ENCODE results near the gene CES3.
"Not testable (repeated sequence)": the region's sequence is repeated elsewhere in the genome, so short reads cannot be mapped to it uniquely, and the experiment has no call there.

Gene CES3

DNA sequence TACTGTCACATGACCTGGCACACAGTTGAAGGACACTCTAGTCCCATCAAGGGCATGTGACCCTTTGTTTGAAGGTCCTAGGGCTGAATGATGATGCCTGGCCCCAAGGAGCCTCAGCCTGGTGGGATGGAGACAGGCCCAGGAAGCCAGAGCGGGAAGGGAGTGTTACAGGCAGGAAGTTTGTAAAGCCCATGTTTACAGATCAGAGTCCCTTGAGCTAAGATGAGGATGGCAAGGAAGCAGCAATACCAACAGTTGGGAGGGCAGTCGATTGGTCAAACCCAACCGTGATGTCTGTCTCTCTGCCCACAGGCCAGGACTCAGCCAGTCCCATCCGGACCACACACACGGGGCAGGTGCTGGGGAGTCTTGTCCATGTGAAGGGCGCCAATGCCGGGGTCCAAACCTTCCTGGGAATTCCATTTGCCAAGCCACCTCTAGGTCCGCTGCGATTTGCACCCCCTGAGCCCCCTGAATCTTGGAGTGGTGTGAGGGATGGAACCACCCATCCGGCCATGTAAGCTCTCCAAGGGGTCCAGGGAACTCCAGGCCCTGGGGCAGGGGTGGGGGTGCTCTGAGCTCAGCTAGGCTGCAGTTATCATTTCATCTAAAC is 23.2 kb upstream of the CES3 start:
- H3K9me3 ChIP-seq (ENCODE audit: severe bottlenecking), result no peaks in the 10 kb centered on the region
- no peak overlapping the region for H3K27ac ChIP-seq
- H3K27me3 ChIP-seq (ENCODE audit: insufficient read depth, low read depth, severe bottlenecking), result no peaks in the 10 kb centered on the region
- TF ChIP-seq, protein P1, sequence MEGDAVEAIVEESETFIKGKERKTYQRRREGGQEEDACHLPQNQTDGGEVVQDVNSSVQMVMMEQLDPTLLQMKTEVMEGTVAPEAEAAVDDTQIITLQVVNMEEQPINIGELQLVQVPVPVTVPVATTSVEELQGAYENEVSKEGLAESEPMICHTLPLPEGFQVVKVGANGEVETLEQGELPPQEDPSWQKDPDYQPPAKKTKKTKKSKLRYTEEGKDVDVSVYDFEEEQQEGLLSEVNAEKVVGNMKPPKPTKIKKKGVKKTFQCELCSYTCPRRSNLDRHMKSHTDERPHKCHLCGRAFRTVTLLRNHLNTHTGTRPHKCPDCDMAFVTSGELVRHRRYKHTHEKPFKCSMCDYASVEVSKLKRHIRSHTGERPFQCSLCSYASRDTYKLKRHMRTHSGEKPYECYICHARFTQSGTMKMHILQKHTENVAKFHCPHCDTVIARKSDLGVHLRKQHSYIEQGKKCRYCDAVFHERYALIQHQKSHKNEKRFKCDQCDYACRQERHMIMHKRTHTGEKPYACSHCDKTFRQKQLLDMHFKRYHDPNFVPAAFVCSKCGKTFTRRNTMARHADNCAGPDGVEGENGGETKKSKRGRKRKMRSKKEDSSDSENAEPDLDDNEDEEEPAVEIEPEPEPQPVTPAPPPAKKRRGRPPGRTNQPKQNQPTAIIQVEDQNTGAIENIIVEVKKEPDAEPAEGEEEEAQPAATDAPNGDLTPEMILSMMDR (IDR thresholded peaks at IDR 0.05; ENCODE audit: low read depth, low read length), result no peak
- no peak for DNase-seq
- H3K36me3 ChIP-seq, result peaks cover 57% of the 10 kb centered on the region
- H3K4me3 ChIP-seq (ENCODE audit: low read depth, low read length), result no peak overlapping the region

DNA sequence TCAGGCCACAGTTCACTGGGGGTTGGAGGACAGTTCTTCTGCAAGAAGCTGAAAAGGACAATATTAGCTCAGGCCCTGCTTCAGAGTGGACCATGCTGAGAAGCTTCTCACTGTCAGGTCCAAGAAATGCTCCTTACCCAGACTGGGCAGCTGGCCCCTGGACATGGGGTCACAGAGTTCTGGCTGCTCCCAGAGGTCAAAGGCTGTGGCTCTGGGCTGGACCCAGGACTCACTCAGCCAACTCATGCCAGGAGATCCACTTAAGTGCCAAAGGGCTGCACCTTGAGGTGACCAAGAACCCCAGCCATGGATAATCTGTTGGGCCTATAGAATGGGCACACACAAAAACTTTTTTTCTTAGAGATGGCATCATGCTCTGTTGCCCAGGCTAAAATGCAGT is 21.7 kb upstream of the CES3 start:
- no peak for DNase-seq
- Histone ChIP-seq H3K4me3 (ENCODE audit: low read depth, low read length) (no peak overlapping the region), H3K27ac (no peak overlapping the region), H3K27me3 (ENCODE audit: insufficient read depth, low read depth, severe bottlenecking) (no peaks in the 10 kb centered on the region), H3K9me3 (ENCODE audit: severe bottlenecking) (no peaks in the 10 kb centered on the region), H3K36me3 (peaks cover 64% of the 10 kb centered on the region)
- TF ChIP-seq, protein P1 (IDR thresholded peaks at IDR 0.05; ENCODE audit: low read depth, low read length), result no peak

DNA sequence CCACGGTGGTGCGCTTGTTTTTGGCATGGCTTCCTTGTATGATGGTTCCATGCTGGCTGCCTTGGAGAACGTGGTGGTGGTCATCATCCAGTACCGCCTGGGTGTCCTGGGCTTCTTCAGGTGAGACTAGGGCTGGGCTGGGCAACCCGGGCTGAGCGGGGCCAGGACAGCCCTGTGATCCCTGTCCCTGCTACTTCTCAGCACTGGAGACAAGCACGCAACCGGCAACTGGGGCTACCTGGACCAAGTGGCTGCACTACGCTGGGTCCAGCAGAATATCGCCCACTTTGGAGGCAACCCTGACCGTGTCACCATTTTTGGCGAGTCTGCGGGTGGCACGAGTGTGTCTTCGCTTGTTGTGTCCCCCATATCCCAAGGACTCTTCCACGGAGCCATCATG is 20.8 kb upstream of the CES3 start:
- Histone ChIP-seq H3K27me3 (ENCODE audit: insufficient read depth, low read depth, severe bottlenecking) (no peaks in the 10 kb centered on the region), H3K36me3 (peaks cover 64% of the 10 kb centered on the region), H3K27ac (no peak overlapping the region), H3K9me3 (ENCODE audit: severe bottlenecking) (no peaks in the 10 kb centered on the region), H3K4me3 (ENCODE audit: low read depth, low read length) (no peak overlapping the region)
- TF ChIP-seq, protein P1 (IDR thresholded peaks at IDR 0.05; ENCODE audit: low read depth, low read length), result no peak
- no peak for DNase-seq

DNA sequence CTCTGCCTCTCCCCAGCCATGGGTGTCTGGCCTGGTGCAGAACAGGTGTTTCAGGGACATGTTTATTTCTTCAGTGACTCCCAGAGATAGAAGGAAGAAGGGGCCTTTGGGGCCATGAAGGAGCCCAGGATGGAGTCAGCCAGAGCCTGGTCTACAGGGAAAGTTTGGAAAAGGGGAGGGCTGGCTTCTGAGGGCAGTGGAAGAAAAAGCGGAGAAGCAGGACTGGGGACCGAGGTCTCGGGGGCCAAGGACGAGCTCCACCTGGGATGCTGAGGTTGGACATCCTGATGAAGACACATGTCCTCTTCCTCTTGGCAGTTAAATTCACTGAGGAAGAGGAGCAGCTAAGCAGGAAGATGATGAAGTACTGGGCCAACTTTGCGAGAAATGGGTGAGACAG is 18.1 kb upstream of the CES3 start:
- Histone ChIP-seq H3K27ac (no peak overlapping the region), H3K36me3 (peaks cover 53% of the 10 kb centered on the region), H3K27me3 (ENCODE audit: insufficient read depth, low read depth, severe bottlenecking) (no peaks in the 10 kb centered on the region), H3K9me3 (ENCODE audit: severe bottlenecking) (no peaks in the 10 kb centered on the region), H3K4me3 (ENCODE audit: low read depth, low read length) (no peak overlapping the region)
- TF ChIP-seq, protein P1 (IDR thresholded peaks at IDR 0.05; ENCODE audit: low read depth, low read length), result no peak
- no peak for DNase-seq

DNA sequence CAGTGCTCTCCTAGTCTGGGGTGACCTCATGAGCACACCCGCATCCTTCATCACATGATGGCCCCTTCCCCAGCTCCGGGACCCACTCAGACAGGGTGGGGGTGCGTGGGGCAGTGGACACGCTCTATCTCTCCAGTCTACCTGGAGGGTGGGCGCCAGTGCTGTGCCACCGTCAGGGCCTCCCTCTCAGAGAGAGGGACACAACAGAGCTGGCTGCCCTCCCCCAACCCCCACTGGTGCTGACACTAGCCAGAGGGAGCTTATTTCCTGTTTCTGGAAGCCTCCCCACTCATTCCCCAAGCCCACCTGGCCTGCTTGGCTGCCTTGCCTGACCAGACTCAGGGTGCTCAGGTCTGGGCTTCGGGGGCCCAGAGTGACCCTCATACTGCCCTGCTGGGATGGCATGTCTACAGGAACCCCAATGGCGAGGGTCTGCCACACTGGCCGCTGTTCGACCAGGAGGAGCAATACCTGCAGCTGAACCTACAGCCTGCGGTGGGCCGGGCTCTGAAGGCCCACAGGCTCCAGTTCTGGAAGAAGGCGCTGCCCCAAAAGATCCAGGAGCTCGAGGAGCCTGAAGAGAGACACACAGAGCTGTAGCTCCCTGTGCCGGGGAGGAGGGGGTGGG is 17.5 kb upstream of the CES3 start:
- Histone ChIP-seq H3K4me3 (ENCODE audit: low read depth, low read length) (no peak overlapping the region), H3K36me3 (peaks cover 50% of the 10 kb centered on the region), H3K27ac (no peak overlapping the region), H3K27me3 (ENCODE audit: insufficient read depth, low read depth, severe bottlenecking) (no peaks in the 10 kb centered on the region), H3K9me3 (ENCODE audit: severe bottlenecking) (no peaks in the 10 kb centered on the region)
- DNase-seq, result no peak
- TF ChIP-seq, protein P1 (IDR thresholded peaks at IDR 0.05; ENCODE audit: low read depth, low read length), result no peak

DNA sequence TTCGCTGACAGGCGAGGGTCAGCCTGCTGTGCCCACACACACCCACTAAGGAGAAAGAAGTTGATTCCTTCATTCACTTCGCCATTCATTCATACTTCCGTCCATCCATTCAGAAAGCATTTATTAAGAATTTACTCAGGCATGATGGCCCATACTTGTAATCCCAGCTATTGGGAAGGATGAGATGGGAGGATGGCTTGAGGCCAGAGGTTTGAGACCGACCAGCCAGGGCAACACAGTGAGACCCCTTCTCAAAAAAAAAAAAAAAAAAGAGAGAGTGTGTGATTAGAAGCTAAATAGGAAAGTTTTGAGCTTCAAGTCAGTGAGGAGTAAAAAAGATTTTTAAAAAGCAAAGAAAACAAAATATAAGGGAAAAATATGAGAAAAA is 17.0 kb upstream of the CES3 start:
- TF ChIP-seq, protein P1 (IDR thresholded peaks at IDR 0.05; ENCODE audit: low read depth, low read length), result no peak
- no peak for DNase-seq
- H3K27ac ChIP-seq, result no peak overlapping the region
- no peaks in the 10 kb centered on the region for H3K27me3 ChIP-seq (ENCODE audit: insufficient read depth, low read depth, severe bottlenecking)
- H3K36me3 ChIP-seq, result peaks cover 45% of the 10 kb centered on the region
- H3K9me3 ChIP-seq (ENCODE audit: severe bottlenecking), result no peaks in the 10 kb centered on the region
- no peak overlapping the region for H3K4me3 ChIP-seq (ENCODE audit: low read depth, low read length)

DNA sequence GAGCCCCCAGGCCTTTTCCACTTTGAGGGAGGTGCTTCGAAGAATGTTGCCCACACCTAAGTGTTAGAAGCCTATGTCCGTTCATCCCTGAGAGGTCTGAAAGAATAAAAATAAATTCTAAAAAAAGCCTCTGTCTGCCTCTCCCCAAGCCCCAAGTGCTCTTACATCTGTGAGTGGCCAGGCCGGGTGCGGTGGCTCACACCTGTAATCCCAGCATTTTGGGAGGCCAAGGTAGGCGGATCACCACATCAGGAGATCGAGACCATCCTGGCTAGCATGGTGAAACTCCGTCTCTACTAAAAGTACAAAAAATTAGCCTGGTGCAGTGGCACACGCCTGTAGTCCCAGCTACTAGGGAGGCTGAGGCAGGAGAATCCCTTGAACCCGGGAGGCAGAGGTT is 16.1 kb upstream of the CES3 start:
- DNase-seq; H3K27ac ChIP-seq; H3K9me3 ChIP-seq (ENCODE audit: severe bottlenecking); H3K4me3 ChIP-seq (ENCODE audit: low read depth, low read length); H3K27me3 ChIP-seq (ENCODE audit: insufficient read depth, low read depth, severe bottlenecking): not testable (repeated sequence)
- peaks cover 35% of the 10 kb centered on the region for H3K36me3 ChIP-seq
